Endometrium (tissue), 2 donors: Measurements from ENCODE around the gene RPS6KB2.

Source experiments
- FAIRE-seq: peaks from 2 replicates; lab custom pipeline; 2012; peaks lifted over from hg19 to GRCh38; lab: Jason Lieb, UNC
- donor health status: control.
- donor health status: control.

RPS6KB2 gene

GRCh38 chr11:67428052-67429001 is at the start of gene RPS6KB2:
TSS of gene RPS6KB2 (plus strand) at chr11:67428494. CDS start at chr11:67428546, 52 bp downstream.
- peak; percentile 87 for FAIRE-seq

DNA sequence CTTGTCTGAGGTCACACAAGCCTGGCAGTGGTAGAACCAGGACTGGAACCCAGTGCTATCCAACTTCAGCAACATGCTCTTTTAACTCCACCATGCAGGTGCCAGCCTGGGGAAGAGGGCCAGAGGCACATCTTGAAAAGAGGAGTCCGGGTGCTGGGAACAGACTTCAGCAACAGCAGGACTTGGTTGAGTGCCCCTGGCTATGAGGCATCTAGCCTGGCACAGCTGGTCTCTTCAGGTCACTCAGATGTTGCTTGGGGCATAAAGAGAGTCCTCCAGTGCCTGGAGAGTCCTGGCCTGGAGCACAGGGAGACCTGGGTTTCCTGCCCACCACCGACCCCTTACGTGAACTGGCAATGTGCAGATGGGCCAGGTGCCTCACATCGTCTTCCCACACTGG is 49.8 kb upstream of the RPS6KB2 start:
- FAIRE-seq, result no peak

GRCh38 chr11:67379061-67380058 is 48.9 kb upstream of the RPS6KB2 start:
- FAIRE-seq, result no peak

DNA sequence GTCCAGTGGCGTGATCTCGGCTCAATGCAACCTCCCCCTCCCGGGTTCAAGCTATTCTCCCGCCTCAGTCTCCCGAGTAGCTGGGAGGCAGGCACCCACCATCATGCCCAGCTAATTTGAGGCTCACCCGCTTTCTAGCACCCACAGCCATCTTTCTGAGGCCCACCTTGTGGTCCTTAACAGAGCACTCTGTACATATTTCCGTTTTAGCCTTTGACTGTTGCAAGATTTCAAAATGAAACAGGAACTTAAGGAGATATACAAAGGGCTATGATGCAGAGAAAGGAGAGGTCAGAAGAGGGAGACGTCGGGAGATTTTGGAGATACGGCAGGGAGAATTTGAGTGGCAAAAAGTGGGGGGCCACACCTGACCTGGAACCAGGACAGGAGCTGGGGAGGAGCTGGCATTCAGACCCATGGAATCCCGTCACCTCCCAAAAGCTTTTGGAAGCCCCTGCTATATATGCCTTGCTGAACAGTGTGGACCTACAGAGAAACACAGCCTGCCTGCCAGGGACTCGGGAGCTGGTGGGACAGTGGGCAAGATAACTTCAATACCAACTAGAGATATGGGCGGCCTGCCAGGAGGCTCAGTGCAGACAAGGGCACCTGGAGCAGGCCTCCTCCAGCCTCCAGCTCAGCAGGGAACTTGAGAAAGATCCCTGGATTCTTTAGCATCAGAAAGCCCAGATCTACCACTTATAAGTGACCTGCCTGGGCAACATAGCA is 46.9 kb upstream of the RPS6KB2 start:
- FAIRE-seq, result no peak

- FAIRE-seq, result no peak
Measured at GRCh38 chr11:67382276-67383136, 45.8 kb upstream of the RPS6KB2 start.

DNA sequence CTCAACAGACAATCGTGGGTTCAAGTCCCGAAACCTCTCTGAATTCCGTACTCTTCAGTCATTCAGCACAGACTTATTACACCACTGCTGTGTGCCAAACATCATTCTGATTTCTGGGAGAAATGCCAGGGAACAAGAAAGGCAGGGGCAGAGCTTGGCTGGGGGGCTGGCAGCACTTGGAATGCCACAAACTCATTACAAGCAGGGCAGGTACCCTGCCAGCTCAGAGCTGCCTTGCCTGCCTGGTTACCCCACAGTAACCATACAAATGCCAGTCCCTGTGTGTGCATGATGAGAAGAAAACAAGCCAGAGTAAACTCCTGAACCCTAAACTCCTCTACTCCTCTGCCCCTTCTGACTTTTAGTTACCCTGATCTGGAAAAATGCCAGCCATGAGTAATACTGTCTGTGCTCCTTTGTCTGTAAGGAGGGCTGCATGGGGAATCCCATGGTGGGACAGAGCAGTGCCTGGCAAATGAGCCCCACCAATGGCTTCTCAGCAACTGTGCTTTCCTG is 43.4 kb upstream of the RPS6KB2 start:
- no peak for FAIRE-seq

GRCh38 chr11:67387069-67387468 is 41.2 kb upstream of the RPS6KB2 start:
- FAIRE-seq, result no peak

DNA sequence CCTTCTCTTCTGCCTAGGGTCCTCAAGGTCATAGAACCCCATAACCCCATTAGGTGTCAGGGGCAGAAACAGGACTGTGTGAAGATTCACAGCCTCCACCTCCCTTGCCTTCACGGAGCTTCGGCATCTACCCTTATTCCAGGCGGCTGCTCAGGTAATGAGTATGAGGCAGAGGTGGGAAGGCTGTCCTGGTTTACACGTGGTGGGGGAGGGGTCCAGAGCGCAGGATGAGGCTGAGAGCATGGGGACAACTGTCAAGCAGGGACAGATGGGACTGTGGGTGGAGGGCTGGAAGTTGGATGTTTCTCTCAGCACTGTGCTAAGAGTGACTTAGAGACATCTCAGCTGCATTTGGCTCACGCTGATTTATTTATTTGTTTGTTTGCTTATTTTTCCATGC is 40.8 kb upstream of the RPS6KB2 start:
- FAIRE-seq, result no peak

GRCh38 chr11:67389477-67389876 is 38.8 kb upstream of the RPS6KB2 start:
- no peak for FAIRE-seq

DNA sequence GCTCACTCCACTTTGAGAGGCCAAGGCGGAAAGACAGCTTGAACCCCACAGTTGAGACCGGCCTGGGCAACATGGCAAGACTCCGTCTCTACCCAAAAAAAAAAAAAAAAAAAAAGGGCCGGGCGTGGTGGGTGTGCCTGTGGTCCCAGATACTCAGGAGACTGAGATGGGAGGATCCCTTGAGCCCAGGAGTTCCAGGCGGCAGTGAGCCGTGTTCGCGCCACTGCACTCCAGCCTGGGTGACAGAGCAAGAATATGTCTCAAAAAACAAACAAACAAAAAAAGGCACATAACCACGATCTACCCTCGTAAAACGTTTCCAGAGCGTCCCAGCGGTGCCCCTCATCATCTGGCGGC is 37.4 kb upstream of the RPS6KB2 start:
- no peak for FAIRE-seq

DNA sequence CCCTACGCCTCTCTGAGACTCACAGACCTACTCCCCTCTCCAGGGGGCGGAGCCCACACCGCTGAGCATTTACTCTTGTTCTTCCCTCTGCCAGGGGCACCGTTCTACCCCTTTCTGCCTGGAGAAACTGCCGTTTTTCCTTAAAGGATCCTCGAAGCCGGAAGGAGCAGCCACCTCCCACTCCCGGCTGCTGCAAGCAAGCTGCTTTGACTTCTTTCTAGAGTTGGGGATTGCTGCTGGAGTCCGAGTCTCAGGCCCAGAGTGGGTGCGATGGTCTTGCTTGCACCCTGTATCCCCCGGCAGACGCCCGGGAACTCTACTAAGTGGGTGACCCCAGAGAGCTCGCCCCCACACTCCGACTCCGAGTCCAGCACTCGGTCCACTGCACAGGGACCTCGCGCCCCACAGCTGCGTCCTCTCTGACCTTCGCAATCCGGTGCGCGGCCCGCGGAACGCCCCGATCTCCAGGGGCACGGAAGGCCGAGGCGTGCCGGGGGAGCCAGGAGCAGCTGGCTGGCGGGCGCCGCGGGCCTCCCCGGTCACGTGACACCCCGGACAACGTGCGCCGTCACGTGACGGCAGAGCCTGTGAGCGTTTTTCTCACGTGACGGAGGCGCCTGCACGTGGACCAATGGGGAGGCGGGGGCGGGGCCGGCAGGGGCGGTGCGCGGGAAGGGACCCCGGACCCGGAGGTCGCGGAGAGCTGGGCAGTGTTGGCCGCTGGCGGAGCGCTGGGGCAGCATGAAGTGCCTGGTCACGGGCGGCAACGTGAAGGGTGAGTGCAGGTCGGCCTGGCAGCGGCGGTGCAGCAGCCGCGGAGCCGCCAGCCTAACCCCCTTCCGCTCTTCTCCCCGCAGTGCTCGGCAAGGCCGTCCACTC is 36.8 kb upstream of the RPS6KB2 start, which contains the start of gene RAD9A:
RAD9A (plus strand) TSS at position 683 of the 879 bp plus-strand sequence; CDS start at position 742, 59 bp downstream.
- no peak for FAIRE-seq

DNA sequence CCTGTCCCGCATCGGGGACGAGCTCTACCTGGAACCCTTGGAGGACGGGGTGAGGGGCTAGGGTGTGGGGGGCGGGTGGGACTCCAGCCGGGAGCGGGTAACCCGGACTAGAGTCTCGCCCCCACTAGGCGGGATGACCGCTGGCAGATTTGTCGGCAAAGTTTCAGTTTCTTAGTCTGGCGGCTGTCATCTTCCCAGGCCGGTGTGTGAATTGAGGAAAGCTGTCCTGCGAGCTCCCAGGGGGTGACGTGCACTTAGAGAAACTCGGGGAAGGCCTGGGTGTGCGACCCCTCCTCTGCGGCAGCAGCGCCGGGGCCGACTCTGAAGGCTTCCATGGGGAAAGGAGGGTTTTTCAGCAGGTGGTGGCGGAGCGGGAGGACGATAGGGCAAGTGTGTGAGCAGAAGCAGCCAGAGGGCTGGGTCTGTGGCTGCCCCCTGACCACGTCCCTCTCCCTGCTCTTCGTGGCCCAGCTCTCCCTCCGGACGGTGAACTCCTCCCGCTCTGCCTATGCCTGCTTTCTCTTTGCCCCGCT is 36.0 kb upstream of the RPS6KB2 start:
- FAIRE-seq, result no peak

- FAIRE-seq, result no peak
Measured at GRCh38 chr11:67393437-67393836, 34.9 kb upstream of the RPS6KB2 start.

DNA sequence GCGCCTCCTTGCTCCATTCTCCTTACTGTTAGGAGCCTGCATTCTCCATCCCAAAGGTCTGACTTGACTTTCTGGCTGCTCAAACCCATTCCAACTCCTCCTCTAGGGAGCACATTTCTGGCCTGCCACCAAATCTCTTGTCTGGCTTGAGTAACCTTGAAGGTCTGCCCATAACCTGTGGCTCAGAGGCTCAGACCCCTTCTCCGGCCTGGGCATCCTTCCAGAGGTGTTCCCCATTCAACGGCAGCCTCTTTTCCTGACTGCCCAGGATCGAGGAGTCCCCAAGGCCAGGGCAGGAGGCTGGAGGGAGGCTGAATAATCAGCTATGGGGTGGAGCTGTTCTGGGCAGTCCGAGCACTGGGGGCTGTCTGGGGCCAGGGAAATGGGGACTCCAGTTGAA is 34.3 kb upstream of the RPS6KB2 start:
- no peak for FAIRE-seq

GRCh38 chr11:67395555-67396258 is 32.6 kb upstream of the RPS6KB2 start:
- no peak for FAIRE-seq

- no peak for FAIRE-seq
Measured at GRCh38 chr11:67396259-67396581, 32.1 kb upstream of the RPS6KB2 start.

- FAIRE-seq, result no peak
Measured at GRCh38 chr11:67396587-67397389, 31.5 kb upstream of the RPS6KB2 start.

GRCh38 chr11:67397536-67397935 is 30.8 kb upstream of the RPS6KB2 start:
- FAIRE-seq, result no peak
